ENCODE data around the gene CCNDBP1.
"Not testable (repeated sequence)": the region's sequence is repeated elsewhere in the genome, so short reads cannot be mapped to it uniquely, and the experiment has no call there.

The CCNDBP1 gene, protein sequence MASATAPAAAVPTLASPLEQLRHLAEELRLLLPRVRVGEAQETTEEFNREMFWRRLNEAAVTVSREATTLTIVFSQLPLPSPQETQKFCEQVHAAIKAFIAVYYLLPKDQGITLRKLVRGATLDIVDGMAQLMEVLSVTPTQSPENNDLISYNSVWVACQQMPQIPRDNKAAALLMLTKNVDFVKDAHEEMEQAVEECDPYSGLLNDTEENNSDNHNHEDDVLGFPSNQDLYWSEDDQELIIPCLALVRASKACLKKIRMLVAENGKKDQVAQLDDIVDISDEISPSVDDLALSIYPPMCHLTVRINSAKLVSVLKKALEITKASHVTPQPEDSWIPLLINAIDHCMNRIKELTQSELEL

GRCh38 chr15:43185157-43186002 is at the start of gene CCNDBP1:
Gene CCNDBP1, plus strand, starts transcription at chr15:43185403. Its CDS starts 96 bp downstream, at chr15:43185499.
- DNase-seq (ENCODE audit: low spot score) = peak; percentile 98

- DNase-seq (ENCODE audit: low spot score) = no peak
Measured at GRCh38 chr15:43143203-43143941, 41.8 kb upstream of the CCNDBP1 start.

- no peak for DNase-seq (ENCODE audit: low spot score)
Measured at GRCh38 chr15:43144512-43144911, 40.7 kb upstream of the CCNDBP1 start.

DNA sequence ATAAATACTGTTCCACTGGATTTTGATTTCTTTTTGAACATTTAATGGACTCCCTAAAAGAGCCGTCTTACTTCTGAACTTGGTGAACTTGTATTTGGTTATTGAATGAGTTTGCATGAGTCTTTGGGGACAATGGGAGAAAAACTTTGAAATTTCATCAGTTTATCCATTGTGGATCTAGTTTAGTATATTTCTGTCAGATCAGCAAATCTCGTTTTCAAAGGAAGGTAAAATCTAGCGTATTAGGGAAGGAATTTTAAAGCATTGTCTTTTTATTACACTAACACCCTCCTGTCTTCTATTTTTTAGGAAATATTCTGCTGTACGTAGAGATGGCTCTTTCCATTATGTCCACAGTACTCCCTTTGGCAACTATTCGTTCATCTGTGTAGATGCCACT is 39.0 kb upstream of the CCNDBP1 start:
- no peak for DNase-seq (ENCODE audit: low spot score)

- peak; percentile 88 for DNase-seq (ENCODE audit: low spot score)
Measured at GRCh38 chr15:43150191-43150929, 34.8 kb upstream of the CCNDBP1 start.

DNA sequence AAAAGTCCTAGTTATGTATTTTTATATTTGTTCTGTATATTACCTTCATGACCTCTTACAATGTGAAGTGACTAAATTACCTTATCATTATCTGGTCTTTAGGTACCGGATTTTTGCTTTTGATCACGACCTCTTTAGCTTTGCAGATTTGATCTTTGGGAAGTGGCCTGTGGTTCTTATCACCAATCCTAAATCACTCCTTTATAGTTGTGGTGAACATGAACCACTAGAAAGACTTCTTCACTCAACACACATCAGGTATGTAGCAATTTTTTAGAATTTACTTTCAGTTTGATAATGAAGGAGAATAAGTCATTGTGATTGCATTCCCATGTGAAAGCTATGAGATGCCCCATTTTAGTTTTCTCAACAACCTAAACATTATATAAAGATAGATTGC is 33.5 kb upstream of the CCNDBP1 start:
- DNase-seq (ENCODE audit: low spot score) = no peak

DNA sequence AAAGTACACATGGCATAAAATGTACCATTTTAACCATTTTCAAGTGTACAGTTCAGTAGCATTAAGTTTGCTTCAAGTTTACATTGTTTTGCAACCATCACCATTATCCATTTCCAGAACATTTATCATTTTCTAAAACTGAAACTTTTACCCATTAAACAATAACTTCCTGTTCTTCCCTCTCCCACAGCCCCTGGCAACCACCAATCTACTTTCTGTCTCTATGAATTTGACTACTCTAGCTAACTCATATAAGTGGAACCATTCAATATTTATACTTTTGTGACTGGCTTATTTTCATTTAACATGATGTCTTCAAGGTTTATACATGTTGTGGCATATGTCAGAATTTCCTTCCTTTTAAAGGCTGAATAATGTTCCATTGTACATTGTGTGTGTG is 31.9 kb upstream of the CCNDBP1 start:
- no peak for DNase-seq (ENCODE audit: low spot score)

DNA sequence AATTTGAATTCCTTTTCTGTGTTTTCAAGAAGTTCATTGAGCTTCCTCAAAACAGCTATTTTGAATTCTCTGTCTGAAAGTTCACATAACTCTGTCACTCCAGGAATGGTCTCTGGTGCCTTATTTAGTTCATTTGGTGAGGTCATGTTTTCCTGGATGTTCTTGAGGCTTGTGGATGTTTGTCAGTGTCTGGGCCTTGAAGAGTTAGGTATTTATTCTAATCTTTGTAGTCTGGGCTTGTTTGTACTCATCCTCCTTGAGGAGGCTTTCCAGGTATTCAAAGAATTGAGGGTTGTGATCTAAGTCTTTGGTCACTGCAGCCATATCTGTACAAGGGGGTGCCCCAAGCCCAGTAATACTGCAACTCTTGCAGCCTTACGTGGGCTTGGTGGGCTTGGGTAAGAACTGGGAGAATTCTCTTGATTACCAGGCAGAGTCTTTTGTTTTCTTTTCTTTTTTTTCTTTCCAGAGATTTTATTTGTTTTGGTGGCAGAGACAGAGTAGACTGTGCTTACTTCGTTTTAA is 19.3 kb upstream of the CCNDBP1 start:
- DNase-seq (ENCODE audit: low spot score) = no peak

GRCh38 chr15:43167261-43167660 is 17.9 kb upstream of the CCNDBP1 start:
- not testable (repeated sequence) for DNase-seq (ENCODE audit: low spot score)

DNA sequence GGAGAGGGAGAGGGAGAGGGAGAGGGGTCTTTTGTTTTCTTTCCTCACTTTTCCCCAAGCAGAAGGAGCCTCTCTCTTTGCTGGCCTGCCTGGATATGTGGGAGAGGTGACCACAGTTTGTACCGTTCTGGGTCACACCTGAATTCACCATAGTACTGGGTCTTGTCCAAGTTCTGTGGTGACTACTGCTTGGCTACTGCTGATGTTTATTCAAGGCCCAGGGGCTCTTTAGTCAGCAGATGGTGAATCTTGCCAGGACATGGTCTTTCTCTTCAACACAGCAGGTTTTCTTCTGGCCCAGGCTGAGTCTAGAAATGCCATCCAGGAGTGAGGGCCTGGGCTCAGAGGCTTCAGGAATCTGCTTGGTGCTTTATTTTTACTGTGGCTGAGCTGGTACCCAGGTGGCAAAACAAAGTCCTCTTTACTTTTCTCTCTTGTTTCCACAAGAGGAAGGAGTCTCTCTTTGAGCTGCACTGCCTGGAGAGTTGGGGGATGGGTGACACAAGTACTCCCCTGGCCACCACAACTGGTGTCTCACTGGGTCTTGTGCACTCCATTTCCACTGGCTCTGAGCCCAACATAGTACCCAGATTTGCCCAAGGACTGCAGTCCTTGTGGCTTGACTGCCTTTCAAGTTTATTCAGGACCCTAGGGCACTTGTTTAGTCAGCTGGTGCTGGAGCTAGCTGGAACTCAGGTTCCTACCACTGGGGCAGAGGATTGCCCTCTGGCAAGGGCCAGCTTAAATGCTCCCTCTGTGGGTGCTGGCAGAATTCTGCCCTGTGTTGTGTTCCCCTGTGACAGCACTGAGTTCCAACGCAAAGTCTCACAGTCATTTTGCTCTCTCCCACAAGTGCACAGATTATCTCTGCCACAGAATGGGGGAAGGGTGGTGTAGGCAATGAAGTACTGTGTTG is 16.8 kb upstream of the CCNDBP1 start:
- DNase-seq (ENCODE audit: low spot score) = no peak

GRCh38 chr15:43169888-43170287 is 15.3 kb upstream of the CCNDBP1 start:
- no peak for DNase-seq (ENCODE audit: low spot score)

- not testable (repeated sequence) for DNase-seq (ENCODE audit: low spot score)
Measured at GRCh38 chr15:43175656-43176309, 9.4 kb upstream of the CCNDBP1 start.

GRCh38 chr15:43177147-43177546 is 8.1 kb upstream of the CCNDBP1 start:
- not testable (repeated sequence) for DNase-seq (ENCODE audit: low spot score)

GRCh38 chr15:43183270-43183669 is 1.9 kb upstream of the CCNDBP1 start:
- DNase-seq (ENCODE audit: low spot score) = no peak

DNA sequence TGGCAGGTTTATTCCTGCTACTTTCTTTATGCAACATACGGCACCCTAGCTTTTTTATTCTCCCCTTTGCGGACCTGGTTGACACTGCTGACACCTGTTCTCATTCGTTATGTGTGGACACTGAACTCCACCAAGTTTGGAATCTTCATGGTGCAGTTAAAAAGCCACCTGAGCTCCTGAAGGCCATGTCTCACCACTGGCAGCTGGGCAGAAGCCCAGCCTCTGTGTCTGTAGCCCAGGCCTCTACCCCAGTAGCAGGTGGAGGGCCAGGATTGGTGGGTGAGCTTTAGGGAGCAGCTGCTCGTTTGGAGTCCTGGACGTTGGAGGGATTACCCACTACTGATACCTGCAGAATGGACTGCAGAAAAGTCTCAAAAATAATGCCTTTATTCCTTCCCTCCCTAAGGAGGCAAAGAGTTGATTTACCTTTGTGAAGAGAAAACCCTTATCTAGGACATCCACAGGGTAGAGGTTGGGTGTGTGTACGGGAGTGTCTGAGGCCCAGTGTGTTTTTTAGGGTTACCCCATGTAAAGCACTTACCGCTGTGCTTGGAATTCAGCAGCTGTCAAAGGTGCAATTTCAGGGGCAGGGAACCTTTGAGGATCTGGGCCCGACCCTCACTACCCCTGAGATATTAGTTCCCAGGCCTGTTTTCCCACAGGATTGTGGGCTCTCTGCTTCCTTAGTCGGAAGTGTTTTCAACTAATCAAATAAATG is 637 bp upstream of the CCNDBP1 start:
- no peak for DNase-seq (ENCODE audit: low spot score)

GRCh38 chr15:43186003-43186353 is 775 bp downstream of the CCNDBP1 start:
- DNase-seq (ENCODE audit: low spot score) = no peak

- peak; percentile 66 for DNase-seq (ENCODE audit: low spot score)
Measured at GRCh38 chr15:43187544-43188155, 2.4 kb downstream of the CCNDBP1 start.

DNA sequence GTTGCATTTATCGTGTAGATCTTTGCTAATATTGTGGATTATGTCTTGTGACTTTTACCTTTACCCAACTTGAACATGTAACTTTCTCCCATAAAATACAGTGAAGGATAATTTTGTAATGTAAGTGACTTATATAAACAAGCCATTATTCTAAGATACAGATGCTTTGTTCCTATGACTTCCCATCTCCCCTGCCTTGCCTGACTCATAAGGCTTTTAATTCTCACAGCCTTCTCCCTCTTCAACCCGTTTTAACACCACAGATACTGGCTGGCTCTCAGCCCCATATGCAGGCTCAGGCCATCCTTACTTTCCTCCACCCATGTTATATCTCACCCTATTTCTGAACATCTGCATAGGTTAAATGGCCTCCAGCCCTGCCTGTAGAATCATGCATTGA is 4.1 kb downstream of the CCNDBP1 start:
- DNase-seq (ENCODE audit: low spot score) = no peak

- DNase-seq (ENCODE audit: low spot score) = no peak
Measured at GRCh38 chr15:43190178-43190577, 5.0 kb downstream of the CCNDBP1 start.
